ENCODE results near the gene VPS16. TPM values are rescaled to one million over a fixed set of nuclear protein-coding genes. Genes with fewer than 3 reads are reported as not detected.

Gene VPS16
- total RNA-seq, 2 experiments from 2014 or later = 38.2 to 40.6 TPM

- no peak within 1 kb of the TSS for H3K27ac Mint-ChIP-seq
- no peaks in the 10 kb centered on the region for H3K36me3 Mint-ChIP-seq (ENCODE audit: low read depth)
- POLR2A ChIA-PET = no interaction called here
- H3K4me1 Mint-ChIP-seq (ENCODE audit: low read depth) = peaks cover under 1% of the 10 kb centered on the region
- Histone ChIP-seq H3K9me3 (ENCODE audit: control insufficient read depth in 1 of 2, insufficient read depth in 1 of 2, low read length in 2 of 2) (peaks cover 0 to 6% of the 10 kb centered on the region in 2 experiments), H3K4me1 (ENCODE audit: insufficient read depth, low read length) (peaks cover 3% of the 10 kb centered on the region), H3K27me3 (ENCODE audit: control insufficient read depth in 1 of 2, insufficient read depth in 2 of 2, low read length in 2 of 2) (no peaks in the 10 kb centered on the region), H3K27ac (ENCODE audit: low read depth in 1 of 2, low read length in 2 of 2) (no peak within 1 kb of the TSS), H3K36me3 (ENCODE audit: insufficient read depth, low read length) (no peaks in the 10 kb centered on the region), H3K4me3 (ENCODE audit: low read length) (no peak within 1 kb of the TSS)
- peaks cover 58% of the 10 kb centered on the region for H3K27me3 Mint-ChIP-seq
- TF ChIP-seq, protein P1, sequence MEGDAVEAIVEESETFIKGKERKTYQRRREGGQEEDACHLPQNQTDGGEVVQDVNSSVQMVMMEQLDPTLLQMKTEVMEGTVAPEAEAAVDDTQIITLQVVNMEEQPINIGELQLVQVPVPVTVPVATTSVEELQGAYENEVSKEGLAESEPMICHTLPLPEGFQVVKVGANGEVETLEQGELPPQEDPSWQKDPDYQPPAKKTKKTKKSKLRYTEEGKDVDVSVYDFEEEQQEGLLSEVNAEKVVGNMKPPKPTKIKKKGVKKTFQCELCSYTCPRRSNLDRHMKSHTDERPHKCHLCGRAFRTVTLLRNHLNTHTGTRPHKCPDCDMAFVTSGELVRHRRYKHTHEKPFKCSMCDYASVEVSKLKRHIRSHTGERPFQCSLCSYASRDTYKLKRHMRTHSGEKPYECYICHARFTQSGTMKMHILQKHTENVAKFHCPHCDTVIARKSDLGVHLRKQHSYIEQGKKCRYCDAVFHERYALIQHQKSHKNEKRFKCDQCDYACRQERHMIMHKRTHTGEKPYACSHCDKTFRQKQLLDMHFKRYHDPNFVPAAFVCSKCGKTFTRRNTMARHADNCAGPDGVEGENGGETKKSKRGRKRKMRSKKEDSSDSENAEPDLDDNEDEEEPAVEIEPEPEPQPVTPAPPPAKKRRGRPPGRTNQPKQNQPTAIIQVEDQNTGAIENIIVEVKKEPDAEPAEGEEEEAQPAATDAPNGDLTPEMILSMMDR (IDR thresholded peaks at IDR 0.05) = no peak
- CTCF ChIA-PET = no interaction called here
- H3K9me3 Mint-ChIP-seq = peaks cover 5% of the 10 kb centered on the region
- H3K4me3 Mint-ChIP-seq = no peak within 1 kb of the TSS
- DNase-seq (no peak), ATAC-seq (ENCODE audit: poor library complexity) (no peak)
- intact Hi-C loops (cut with DNase I, micrococcal nuclease) = no loop called here
Measured at GRCh38 chr20:2814587-2815051, 25.9 kb upstream of the VPS16 start, which contains the start of gene C20orf141. Gene C20orf141, plus strand, starts transcription at chr20:2814987. Its CDS starts 198 bp downstream, at chr20:2815185.

GRCh38 chr20:2815242-2815900 is 25.2 kb upstream of the VPS16 start:
- no peak overlapping the region for H3K27ac Mint-ChIP-seq
- no peak overlapping the region for H3K4me3 Mint-ChIP-seq
- no peak for DNase-seq
- ATAC-seq (ENCODE audit: poor library complexity) = no peak
- Histone ChIP-seq H3K27ac (ENCODE audit: low read depth in 1 of 2, low read length in 2 of 2) (no peak overlapping the region), H3K36me3 (ENCODE audit: insufficient read depth, low read length) (no peaks in the 10 kb centered on the region), H3K27me3 (ENCODE audit: control insufficient read depth in 1 of 2, insufficient read depth in 2 of 2, low read length in 2 of 2) (peaks cover 2 to 5% of the 10 kb centered on the region in 2 experiments), H3K9me3 (ENCODE audit: control insufficient read depth in 1 of 2, insufficient read depth in 1 of 2, low read length in 2 of 2) (peaks cover 0 to 6% of the 10 kb centered on the region in 2 experiments), H3K4me1 (ENCODE audit: insufficient read depth, low read length) (peaks cover 3% of the 10 kb centered on the region), H3K4me3 (ENCODE audit: low read length) (no peak overlapping the region)
- ChIA-PET POLR2A (no interaction called here), CTCF (no interaction called here)
- TF ChIP-seq, protein P1 (IDR thresholded peaks at IDR 0.05) = no peak
- peaks cover 5% of the 10 kb centered on the region for H3K9me3 Mint-ChIP-seq
- H3K27me3 Mint-ChIP-seq = peaks cover 63% of the 10 kb centered on the region
- H3K36me3 Mint-ChIP-seq (ENCODE audit: low read depth) = no peaks in the 10 kb centered on the region
- intact Hi-C loops (cut with DNase I, micrococcal nuclease) = no loop called here
- peaks cover 8% of the 10 kb centered on the region for H3K4me1 Mint-ChIP-seq (ENCODE audit: low read depth)

DNA sequence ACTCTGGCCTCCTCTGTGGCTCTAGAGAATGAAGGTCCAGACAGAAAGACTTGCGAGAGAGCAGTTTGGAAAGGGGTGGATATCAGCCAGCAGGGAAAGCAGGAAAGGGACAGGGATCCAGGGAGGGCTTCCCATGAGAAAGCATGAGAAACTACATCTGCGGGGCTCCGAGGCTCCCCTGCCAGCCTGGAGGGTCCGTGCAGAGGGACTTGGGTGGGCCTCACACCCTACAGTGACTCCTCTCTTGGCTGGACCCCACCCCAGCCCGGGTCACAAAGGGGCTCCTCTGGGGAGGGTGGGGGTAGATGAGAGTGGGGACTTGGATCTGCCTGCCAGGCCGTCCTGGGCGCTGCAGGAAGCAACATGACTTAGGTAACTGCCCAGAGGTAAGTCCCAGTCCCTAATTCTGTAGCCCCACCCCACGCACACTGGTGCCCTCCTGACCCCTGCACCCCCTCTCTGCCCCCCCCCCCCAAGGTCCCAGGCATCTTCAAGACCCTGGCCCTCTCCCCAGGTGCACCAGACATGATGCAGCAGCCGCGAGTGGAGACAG is 24.4 kb upstream of the VPS16 start, which contains the start of gene TMEM239:
TMEM239 (plus strand) TSS at position 335 of the 553 bp plus-strand sequence; CDS start at position 526, 191 bp downstream.
- Histone ChIP-seq H3K4me1 (ENCODE audit: insufficient read depth, low read length) (peaks cover 11% of the 10 kb centered on the region), H3K4me3 (ENCODE audit: low read length) (no peak within 1 kb of the TSS), H3K9me3 (ENCODE audit: control insufficient read depth in 1 of 2, insufficient read depth in 1 of 2, low read length in 2 of 2) (peaks cover 0 to 6% of the 10 kb centered on the region in 2 experiments), H3K27me3 (ENCODE audit: control insufficient read depth in 1 of 2, insufficient read depth in 2 of 2, low read length in 2 of 2) (peaks cover 4 to 10% of the 10 kb centered on the region in 2 experiments), H3K36me3 (ENCODE audit: insufficient read depth, low read length) (no peaks in the 10 kb centered on the region), H3K27ac (ENCODE audit: low read depth in 1 of 2, low read length in 2 of 2) (no peak within 1 kb of the TSS)
- intact Hi-C loops (cut with DNase I, micrococcal nuclease) = no loop called here
- DNase-seq (no peak), ATAC-seq (ENCODE audit: poor library complexity) (no peak)
- TF ChIP-seq, protein P1 (IDR thresholded peaks at IDR 0.05) = no peak
- H3K4me1 Mint-ChIP-seq (ENCODE audit: low read depth) = peaks cover 11% of the 10 kb centered on the region
- H3K9me3 Mint-ChIP-seq = peaks cover 5% of the 10 kb centered on the region
- no peak within 1 kb of the TSS for H3K4me3 Mint-ChIP-seq
- CTCF ChIA-PET = no interaction called here
- H3K27ac Mint-ChIP-seq = no peak within 1 kb of the TSS
- POLR2A ChIA-PET = no interaction called here
- H3K27me3 Mint-ChIP-seq = peaks cover 61% of the 10 kb centered on the region
- H3K36me3 Mint-ChIP-seq (ENCODE audit: low read depth) = no peaks in the 10 kb centered on the region
